ENCODE results near the gene NUDT4. TPM values are rescaled to one million over a fixed set of nuclear protein-coding genes. Genes with fewer than 3 reads are reported as not detected.

Gene NUDT4
- total and polyA plus RNA-seq, 2 of the 8 experiments (the other 6 are each of a cell fraction or from before 2014, with no cell fraction given) = 17.3 to 71.7 TPM

DNA sequence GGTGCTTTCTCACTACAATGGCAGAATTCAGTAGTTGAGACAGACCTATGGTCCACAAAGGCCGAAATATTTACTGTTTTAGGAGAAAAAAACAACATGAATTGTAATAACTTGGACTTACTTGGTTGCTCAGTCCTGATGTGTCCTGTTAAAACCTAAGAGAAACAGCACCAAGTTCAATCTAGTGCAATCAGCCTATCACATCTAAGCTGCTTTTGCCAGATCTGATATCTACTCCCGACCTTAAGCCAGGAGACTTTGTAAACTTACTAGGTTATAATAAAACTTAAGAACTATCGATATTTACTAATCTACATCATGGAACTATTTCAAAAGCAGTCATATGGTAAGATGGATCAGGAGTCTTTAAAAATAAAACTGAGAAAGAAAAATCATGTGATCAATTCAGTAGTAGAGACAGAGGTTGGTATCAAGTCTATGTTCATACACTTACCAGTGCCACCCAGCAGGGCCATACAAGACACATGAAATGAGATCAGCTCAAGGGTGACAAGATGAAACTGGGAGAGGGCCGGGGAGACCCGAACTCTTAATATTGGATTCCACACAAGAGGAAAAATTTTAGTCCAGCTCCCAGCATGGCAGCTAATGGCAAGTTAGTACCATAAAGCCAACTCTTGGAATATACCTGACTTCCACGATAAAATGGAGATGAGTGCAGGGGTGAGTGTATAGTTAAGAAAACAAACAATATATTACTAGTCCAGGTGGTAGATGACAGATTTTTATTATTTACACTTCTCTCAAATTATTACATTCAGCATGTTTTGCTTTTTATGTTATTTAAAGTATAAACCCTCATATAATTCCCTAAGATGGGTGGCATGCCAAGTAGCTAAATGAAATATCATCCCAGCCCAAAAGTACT is 27.5 kb downstream of the NUDT4 start:
- Histone ChIP-seq H3K9me3 (ENCODE audit: insufficient read depth in 2 of 2, low read depth in 1 of 2, low read length in 1 of 2) (no peaks in the 10 kb centered on the region), H3K4ac (replicated peaks; ENCODE audit: insufficient read length, low read depth, low read length) (no peak overlapping the region), H3K79me2 (ENCODE audit: control insufficient read depth in 1 of 2, insufficient read depth in 2 of 2, low read length in 2 of 2) (no peaks in the 10 kb centered on the region), H2BK12ac (ENCODE audit: low read depth, low read length) (no peak overlapping the region), H3K56ac (replicated peaks; ENCODE audit: insufficient read length, low read depth, low read length) (no peak overlapping the region), H3K23ac (ENCODE audit: insufficient read length) (no peak overlapping the region), H3K4me3 (ENCODE audit: extremely low read depth in 1 of 4, insufficient read depth in 2 of 4, low read depth in 3 of 4, low read length in 4 of 4) (no peak overlapping the region), H2AFZ (ENCODE audit: low read length) (no peak overlapping the region), H4K8ac (ENCODE audit: extremely low read depth, insufficient read depth, low read length) (no peak overlapping the region), H3K23me2 (ENCODE audit: low read depth, low read length) (no peaks in the 10 kb centered on the region), H2BK20ac (ENCODE audit: low read length) (no peak overlapping the region), H2BK5ac (ENCODE audit: low read depth, low read length) (no peak overlapping the region), H4K91ac (replicated peaks; ENCODE audit: insufficient read length, low read length) (no peak overlapping the region), H4K20me1 (replicated peaks in 1 of 2; ENCODE audit: control insufficient read depth in 1 of 2, insufficient read depth in 2 of 2, low read length in 2 of 2) (peaks cover 0 to 1% of the 10 kb centered on the region in 2 experiments), H3K27me3 (replicated peaks in 1 of 4; ENCODE audit: control insufficient read depth in 3 of 4, extremely low read depth in 1 of 4, insufficient read depth in 3 of 4, low read length in 3 of 4) (no peaks in the 10 kb centered on the region), H3K9ac (replicated peaks in 1 of 4; ENCODE audit: extremely low read depth in 1 of 4, low read depth in 3 of 4, low read length in 3 of 4) (no peak overlapping the region), H4K5ac (ENCODE audit: insufficient read length, low read depth, low read length) (no peak overlapping the region), H2AK5ac (ENCODE audit: low read depth, low read length) (no peak overlapping the region), H3K79me1 (ENCODE audit: low read depth, low read length) (no peaks in the 10 kb centered on the region; the same call in 1 of the 2 replicates), H3K14ac (ENCODE audit: insufficient read length) (no peak overlapping the region), H3K4me2 (ENCODE audit: insufficient read depth in 1 of 2, low read depth in 2 of 2, low read length in 2 of 2) (no peak overlapping the region), H3K4me1 (replicated peaks in 1 of 4; ENCODE audit: control insufficient read depth in 3 of 4, insufficient read depth in 4 of 4, low read length in 3 of 4) (no peaks in the 10 kb centered on the region), H3K27ac (ENCODE audit: low read depth, low read length) (no peak overlapping the region), H3K36me3 (ENCODE audit: control insufficient read depth in 2 of 4, insufficient read depth in 4 of 4, low read length in 3 of 4) (peaks cover 0 to 27% (median 4%) of the 10 kb centered on the region in 4 experiments; a peak in 4 of 8 replicates), H3K18ac (ENCODE audit: extremely low read depth, low read length) (no peak overlapping the region), H2BK15ac (ENCODE audit: low read length) (no peak overlapping the region), H2BK120ac (replicated peaks; ENCODE audit: low read depth, low read length) (no peak overlapping the region)
- FAIRE-seq (no peak), DNase-seq (ENCODE audit: low read depth in 1 of 2, low spot score in 2 of 2) (no peak)
- 89% methylated on average over 6 of the region's 6 CpGs; no CpG with 5 or more reads in 1 of the 2 experiments for WGBS, 2 experiments (ENCODE audit: extremely low coverage in 1 of 2, insufficient coverage in 1 of 2, insufficient read length in 1 of 2, insufficient replicate concordance in 2 of 2, low coverage in 1 of 2, low lambda C conversion rate in 2 of 2, missing lambda C conversion rate in 1 of 2)
- TF ChIP-seq SP2 (IDR thresholded peaks at IDR 0.05; ENCODE audit: low read length) = no peak
- TF ChIP-seq EZH2 (IDR thresholded peaks at IDR 0.05; ENCODE audit: low read depth, low read length, severe bottlenecking) = no peak
- TF ChIP-seq YY1 (IDR thresholded peaks at IDR 0.05; ENCODE audit: low read depth, low read length) = no peak
- no peak for TF ChIP-seq HDAC6 (IDR thresholded peaks at IDR 0.05; ENCODE audit: low read depth, low read length)
- TF ChIP-seq POU5F1 (IDR thresholded peaks at IDR 0.05; ENCODE audit: low read depth, low read length) = no peak
- no peak for TF ChIP-seq SIN3A (conservative IDR thresholded peaks at IDR 0.05 in 1 of 2, IDR thresholded peaks at IDR 0.05 in 1 of 2; ENCODE audit: low read depth in 1 of 2, low read length in 2 of 2)
- TF ChIP-seq SUZ12 (IDR thresholded peaks at IDR 0.05; ENCODE audit: low read length) = no peak
- TF ChIP-seq ZNF274 (IDR thresholded peaks at IDR 0.05; ENCODE audit: borderline replicate concordance, extremely low read depth, low read length) = no peak
- POLR2A ChIA-PET (ENCODE audit: partially characterized antibody) = interaction anchor here (0.7 to 4.5 kb wide), 7 partner anchors 9 to 37 kb away, joined by 3 to 23 read pairs (median 4); partner anchors contain the start of gene UBE2N
- CTCF ChIA-PET (ENCODE audit: partially characterized antibody) = interaction anchor here (0.9 to 2.1 kb wide), 6 partner anchors 9 to 696 kb away, joined by 3 to 15 read pairs (median 3); no protein-coding TSS in a partner anchor

Measured in H1 (cell line).